Left cardiac atrium (tissue), 4 donors: ENCODE measurements around the gene EGFLAM. TPM values are rescaled to one million over a fixed set of nuclear protein-coding genes. Genes with fewer than 3 reads are reported as not detected.
"Not testable (repeated sequence)": the region's sequence is repeated elsewhere in the genome, so short reads cannot be mapped to it uniquely, and the experiment has no call there.

Source experiments
- ATAC-seq, 2 donors: fragments of 200-7000 bp; cut with Tn5 transposase; one replicate each; pipeline ENCODE4 v1.9.1; 2020; ENCODE audit warnings: mild to moderate bottlenecking in 2 of 2, moderate library complexity in 2 of 2
- DNase-seq: peaks from one replicate; pipeline ENCODE4 v3.0.0-alpha.2; 2020
- intact Hi-C, 2 donors: fragments of 100-400 bp; cut with DNase I; formaldehyde crosslinking; loops; one replicate each; pipeline versions ENCODE4 v1.14.1 to v1.15.1; 2022 to 2023
- total RNA-seq, 2 donors: library from RNA; stranded (reverse); fragmentation: NEBNext Ultra II Directional; extraction: Animal tissue kit (Norgen Biotek cat#: 25700); gene quantifications; one replicate each; pipeline ENCODE4 v1.2.1, GENCODE V29; 2021
- donor health status: DM: no; HTN: yes; CAD: no.
- donor health status: DM: no; HTN: yes; CAD: no; lungs with severe emphysema.
- donor health status: DM: yes; HTN: yes; CAD: no.
- donor health status: Dilated cardiomyopathy.

EGFLAM gene
- total RNA-seq, 2 donors from 2014 or later, result 9.9 to 10.5 TPM

DNA sequence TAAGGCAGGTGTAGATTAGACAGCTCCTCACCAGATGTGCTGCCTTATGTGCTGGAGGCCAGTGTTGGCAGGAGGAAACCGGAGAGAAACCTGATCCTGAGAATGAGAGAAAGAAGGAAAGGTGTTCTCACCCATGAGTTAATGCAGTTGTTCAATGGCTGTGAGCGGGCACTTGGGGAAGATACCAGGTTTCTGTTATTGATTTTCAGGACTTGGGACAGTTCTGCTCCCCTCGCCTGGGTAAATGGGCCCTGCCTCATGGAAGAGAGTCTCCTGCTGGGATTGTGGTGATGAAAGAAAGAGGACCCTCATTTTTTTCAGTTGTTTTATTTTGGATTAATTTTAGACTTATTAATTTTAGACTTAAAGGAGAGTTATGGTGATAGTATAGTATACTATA lies 59.5 kb downstream of the EGFLAM start:
- no peak for ATAC-seq

DNA sequence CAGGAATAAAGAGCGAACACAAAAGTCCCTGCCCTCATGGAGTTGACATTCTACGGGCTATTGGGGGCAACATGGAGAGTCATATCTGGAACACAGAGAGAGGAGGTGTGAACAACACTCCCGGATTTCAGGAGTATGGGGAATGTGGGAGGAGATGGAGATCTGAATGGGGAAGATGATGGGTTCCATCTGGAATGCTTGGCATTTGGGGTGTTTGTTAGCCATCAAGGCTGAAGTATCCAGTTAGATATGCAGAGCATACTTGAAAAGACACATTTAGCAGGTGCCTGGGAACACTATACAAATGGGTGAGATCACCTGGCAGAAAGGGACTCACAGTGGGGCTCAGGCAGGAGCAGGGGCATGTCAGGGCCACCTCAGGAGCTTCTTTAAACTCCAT lies 61.1 kb downstream of the EGFLAM start:
- no peak for DNase-seq
- intact Hi-C loops, result no loop called here
- ATAC-seq, result no peak

More for the DNA sequence above, 59.5 kb downstream of the EGFLAM start:
- DNase-seq, result no peak
- intact Hi-C loops, result no loop called here

DNA sequence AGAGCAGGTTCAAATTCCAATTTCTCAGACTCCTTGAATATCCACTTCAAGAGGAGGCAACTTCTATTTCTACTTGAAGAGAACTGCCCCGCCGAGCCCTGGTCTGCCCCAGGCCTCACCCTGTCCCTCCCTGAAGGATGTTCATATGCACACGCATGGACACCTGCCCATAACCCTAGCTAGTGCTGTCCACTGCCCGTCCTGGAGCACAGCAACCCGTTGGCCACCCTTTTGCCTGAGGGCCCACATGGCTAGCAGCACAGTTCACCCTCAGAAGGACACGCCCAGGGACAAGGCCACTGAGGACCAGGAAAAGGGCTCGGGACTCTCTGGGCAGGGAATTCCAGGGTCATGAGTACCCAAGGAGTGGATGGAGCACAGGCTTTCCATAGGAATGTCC lies 63.6 kb downstream of the EGFLAM start:
- no peak for ATAC-seq
- intact Hi-C loops, result no loop called here
- DNase-seq, result no peak

DNA sequence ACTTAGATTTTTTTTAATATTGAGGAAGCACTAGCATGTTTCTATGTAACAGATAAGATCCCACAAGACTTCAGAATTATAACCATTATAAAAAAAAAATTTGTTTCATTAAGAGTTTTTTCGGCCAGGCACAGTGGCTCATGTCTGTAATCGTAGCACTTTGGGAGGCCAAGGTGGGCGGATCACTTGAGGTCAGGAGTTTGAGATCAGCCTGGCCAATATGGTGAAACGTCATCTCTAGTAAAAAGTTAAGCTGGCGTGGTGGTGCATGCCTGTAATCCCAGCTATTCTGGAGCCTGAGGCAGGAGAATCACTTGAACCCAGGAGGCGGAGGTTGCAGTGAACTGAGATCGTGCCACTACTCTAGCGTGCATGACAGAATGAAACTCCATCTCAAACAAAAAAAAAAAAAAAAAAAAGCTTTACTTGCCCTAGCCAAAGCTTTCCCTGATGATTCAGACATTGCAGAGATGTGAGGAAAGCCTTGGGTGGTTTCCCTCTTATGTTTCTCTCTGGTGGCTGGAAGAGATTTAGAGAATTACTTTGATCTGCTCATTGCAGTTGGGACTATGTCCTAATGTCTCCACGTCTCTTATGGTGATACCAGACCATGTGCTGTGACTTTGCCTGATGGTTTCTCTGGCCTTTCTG lies 65.4 kb downstream of the EGFLAM start:
- ATAC-seq (peak; percentile 41 to 81), DNase-seq (no peak)
- intact Hi-C loops, result no loop called here

DNA sequence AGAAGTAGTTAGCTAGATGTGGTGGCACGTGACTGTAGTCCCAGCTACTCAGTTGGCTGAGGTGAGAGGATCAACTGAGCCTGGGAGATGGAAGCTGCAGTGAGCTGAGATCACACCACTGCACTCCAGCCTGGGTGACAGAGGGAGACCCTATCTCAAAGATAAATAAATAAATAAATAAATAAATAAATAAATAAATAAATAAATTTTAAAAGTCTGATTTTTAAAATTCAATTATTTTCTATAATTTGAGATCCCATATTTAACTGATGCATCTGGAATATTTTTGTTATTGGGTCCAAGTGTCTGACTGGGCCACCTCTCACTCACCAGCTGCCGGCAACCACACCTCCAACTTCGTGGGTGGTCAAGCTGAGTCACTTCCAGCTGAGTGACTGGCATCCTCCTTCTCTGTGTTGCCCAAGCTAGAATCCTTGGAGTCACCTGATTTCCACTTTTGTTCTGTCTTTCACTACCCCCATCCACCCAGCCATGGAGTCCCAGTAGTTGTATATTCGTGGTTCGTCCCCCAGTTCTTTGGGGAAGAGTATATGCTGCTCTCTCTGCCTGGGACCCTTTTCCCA lies 70.9 kb downstream of the EGFLAM start:
- no peak for DNase-seq
- intact Hi-C loops, result no loop called here

DNA sequence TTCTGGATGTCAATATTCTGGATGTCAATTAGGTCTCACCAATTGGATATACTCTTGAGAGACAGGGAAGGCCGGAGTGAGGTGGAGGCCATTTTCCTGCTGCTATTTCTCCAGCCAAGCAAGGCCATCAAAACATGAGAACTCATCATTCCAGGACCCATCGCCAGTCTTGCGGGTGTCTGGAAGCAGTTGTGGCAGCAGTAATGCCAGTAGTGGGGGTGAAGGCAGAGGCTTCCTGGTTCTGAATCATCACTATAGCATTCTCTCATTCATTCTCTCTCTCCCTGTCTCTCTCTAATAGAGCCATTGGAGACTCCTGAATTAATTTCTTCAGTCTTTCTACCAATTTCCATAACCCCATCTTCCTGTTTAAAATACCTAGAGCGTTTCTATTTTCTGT lies 71.8 kb downstream of the EGFLAM start:
- ATAC-seq (no peak), DNase-seq (no peak)
- intact Hi-C loops, result no loop called here

More for the DNA sequence above, 70.9 kb downstream of the EGFLAM start:
- ATAC-seq, result no peak

DNA sequence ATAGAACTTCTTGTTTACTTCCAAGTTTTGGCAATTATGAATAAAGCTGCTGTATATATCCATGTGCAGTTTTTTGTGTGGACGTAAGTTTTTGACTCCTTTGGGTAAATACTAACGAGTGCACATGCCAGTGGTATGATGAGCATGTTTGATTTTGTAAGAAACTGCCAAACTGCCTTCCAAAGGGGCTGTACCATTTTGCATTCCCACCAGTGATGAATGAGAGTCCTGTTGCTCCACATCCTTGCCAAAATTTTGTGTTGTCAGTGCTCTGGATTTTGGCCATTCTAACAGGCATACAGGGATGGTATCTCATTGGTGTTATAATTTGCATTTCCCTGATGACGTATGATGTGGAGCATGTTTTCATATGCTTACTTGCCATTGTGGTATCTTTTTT lies 73.5 kb downstream of the EGFLAM start:
- intact Hi-C loops, result no loop called here
- no peak for DNase-seq
- no peak for ATAC-seq

DNA sequence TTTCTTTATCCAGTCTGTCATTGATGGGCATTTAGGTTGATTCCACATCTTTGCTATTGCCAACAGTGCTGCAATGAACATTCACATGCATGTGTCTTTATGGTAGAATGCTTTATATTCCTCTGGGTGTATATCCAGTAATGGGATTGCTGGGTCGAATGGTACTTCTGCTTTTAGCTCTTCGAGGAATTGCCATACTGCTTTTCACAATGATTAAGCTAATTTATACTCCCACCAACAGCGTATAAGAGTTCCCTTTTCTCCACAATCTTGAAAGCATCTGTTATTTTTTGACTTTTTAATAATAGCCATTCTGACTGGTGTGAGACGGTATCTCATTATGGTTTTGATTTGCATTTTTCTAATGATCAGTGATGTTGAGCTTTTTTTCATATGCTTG lies 74.8 kb downstream of the EGFLAM start:
- intact Hi-C loops, ATAC-seq, DNase-seq: not testable (repeated sequence)

DNA sequence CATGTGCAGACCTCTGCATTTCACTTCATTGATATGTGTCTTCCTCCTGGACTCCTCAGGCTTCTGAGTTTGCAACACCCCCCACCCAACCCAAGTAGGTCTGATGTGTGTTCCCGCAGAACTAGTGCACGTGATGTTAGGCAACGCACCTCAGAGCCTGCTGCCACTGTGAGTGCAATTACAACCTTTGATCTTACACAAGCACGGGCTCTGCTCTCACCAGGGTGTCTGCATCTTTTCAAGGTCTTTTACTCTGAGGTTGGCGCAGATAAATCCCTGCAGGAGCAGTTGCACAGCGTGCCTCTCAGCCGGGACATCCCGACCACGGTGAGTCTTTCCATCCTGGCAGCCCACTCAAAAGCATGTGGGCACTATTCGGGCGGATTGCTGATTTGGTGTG lies 80.1 kb downstream of the EGFLAM start:
- ATAC-seq (no peak), DNase-seq (no peak)
- intact Hi-C loops, result no loop called here

DNA sequence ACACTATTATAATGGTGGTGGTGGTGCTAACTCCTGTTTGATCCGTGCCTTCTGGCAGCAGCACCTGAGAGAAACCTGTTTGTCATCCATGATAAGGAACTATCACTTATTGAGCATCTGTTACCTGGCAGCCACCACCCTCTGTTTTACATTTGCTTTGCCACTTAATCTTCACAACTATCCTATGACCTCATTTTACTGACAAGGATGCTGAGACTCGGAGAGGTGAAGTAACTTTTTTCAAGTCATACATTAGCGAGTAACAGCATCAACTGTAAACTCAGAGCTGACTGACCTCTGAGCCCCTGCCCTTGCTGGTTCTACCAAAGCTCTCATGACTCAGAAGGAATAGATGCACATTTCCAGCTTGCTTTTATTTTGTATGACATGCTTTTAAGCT lies 81.1 kb downstream of the EGFLAM start:
- intact Hi-C loops, result no loop called here
- no peak for ATAC-seq
- no peak for DNase-seq

DNA sequence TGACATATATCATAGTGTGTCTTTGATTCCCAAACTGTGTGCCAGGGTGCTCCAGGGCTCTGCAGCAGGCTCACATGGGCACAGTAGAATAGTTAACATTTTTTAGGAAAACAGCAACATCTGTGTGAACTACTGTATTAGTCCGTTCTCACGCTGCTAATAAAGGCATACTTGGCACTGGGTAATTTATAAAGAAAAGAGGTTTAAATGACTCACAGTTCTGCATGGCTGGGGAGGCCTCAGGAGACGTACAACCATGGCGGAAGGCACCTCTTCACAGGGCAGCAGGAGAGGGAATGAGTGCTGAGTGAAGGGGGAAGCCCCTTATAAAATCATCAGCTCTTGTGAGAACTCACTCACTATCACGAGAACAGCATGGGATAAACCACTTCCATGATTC lies 82.7 kb downstream of the EGFLAM start:
- DNase-seq, result no peak
- intact Hi-C loops, result no loop called here
- no peak for ATAC-seq

DNA sequence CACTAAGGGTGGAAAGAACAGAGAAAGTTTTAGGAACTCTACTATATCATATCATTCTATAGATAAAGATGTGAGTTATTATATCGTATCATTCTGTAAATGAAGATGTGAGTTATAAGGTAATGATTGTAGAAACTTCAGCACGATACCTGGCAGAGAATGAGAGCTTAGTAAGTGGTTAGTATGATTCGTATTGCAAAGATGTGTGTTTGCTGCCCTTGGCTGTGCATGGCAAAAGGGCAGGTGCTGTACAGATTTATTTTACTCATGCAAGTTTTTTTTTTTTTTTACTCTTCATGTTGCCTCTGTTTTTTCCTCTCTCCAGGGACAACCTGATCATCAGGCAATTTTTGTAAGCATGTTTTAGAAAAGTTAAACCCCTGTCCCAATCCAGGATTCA lies 83.3 kb downstream of the EGFLAM start:
- DNase-seq (no peak), ATAC-seq (no peak)
- intact Hi-C loops, result no loop called here

DNA sequence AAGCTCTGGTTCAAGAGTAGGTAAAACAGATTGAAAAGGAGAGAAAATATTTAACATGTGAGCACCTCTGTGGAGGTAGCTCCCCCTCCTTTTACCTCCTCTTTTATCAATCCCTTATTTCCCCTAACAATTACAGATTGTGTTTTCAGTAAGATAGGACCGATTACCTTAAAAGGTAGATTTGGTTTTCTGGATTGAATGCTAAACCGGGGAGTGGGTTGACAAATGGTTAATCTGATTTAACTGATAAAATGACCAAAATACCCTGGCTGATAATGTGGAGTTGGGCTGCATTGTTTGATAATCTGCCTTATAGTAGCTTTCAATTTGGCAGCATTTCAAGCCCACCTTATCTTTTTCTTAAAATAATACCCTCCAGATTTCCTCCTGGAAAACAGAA lies 83.9 kb downstream of the EGFLAM start:
- DNase-seq (no peak), ATAC-seq (no peak)
- intact Hi-C loops, result no loop called here

DNA sequence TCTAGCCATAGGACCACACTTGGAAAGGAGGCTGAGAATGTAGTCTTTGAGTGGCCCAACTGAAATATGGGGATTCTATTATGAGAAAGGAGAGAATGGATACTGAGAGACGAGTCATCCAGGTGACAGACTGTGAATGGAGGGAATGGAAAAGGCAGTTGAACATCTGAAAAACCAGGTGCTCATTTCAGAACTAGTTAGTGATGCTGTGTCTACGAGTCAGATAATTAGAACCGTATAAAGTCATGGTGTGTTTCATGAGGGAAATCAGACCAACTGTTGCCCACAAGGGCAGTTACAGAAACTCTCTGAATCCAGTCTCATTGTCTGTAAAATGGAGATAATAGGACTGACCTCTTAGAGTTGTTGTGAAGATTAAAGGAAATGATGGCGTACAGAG lies 86.5 kb downstream of the EGFLAM start:
- ATAC-seq (no peak), DNase-seq (no peak)
- intact Hi-C loops, result no loop called here

DNA sequence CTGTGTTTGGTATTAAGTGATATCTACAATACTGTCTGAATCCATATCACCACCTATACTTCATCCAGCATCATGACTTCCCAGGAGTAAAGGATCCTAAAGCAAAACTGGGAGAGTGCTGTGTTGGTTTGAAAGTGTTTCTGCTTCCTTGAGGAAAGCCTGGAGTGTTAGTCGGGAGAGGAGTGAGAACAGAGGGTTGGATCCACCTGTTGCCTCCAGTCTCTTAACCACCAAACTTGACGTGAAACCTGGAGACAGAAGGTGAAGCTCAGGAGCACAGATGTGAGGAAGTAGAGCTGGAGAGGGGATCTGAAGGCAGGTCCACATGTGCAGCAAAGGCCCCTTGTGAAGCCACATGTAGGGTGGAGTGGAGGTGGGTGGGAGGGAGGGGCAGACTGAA lies 88.2 kb downstream of the EGFLAM start:
- ATAC-seq (no peak), DNase-seq (no peak)
- intact Hi-C loops, result no loop called here

DNA sequence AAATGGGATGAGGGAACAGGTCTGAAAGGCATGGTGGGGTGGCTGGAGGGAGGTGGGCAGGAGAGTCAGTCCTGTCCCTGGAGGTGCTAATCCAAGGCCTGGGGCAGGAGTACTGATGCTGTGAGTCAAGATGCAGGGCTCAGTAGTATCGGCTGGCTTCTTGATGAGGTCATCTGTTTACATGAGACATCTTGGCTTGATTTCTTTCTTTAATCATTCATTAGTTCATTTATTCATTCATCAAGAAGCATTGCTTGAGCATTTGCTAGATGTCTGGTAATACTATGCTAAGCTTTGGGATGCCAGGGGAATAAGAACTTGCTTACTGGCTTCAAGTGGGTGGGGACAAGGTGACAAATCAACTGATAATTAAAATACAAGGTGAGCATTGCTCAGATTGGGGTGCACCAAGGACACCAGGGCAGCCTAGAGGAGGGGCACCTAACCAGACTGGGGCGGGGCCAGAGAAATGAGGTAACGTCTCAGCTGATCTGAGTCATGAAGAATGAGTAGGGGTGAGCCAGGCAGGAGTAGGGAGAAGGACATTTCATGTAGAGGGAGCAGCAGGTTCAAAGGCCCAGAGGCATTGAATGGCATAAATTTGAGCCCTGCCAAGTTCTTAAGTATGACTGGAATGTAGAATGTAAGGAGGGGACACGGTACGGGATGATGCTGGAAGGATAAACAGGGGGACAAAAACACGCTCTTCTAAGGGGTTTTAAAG lies 88.8 kb downstream of the EGFLAM start:
- DNase-seq, result no peak
- intact Hi-C loops, result no loop called here
- ATAC-seq, result peak in 1 of 2 donors; percentile 53

DNA sequence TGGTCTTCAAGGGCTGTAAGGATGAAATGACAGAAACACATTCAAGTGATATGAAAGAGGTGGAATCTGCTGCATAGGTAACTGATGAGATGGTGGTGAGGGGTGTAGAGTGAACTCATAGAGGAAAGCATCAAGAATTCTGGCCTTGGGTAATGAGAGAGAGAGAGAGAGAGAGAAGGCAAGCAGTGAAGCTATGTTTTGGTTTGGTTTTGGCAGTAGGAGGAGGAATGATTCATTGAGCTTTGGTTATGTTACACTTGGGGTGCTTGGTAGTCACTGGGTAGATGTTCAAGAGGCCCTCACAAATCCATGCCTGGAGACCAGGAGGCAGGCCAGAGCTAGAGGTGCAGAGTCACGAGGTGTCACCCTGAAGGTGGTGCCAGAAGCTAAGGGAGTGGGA lies 89.5 kb downstream of the EGFLAM start:
- ATAC-seq (no peak), DNase-seq (no peak)
- intact Hi-C loops, result no loop called here

DNA sequence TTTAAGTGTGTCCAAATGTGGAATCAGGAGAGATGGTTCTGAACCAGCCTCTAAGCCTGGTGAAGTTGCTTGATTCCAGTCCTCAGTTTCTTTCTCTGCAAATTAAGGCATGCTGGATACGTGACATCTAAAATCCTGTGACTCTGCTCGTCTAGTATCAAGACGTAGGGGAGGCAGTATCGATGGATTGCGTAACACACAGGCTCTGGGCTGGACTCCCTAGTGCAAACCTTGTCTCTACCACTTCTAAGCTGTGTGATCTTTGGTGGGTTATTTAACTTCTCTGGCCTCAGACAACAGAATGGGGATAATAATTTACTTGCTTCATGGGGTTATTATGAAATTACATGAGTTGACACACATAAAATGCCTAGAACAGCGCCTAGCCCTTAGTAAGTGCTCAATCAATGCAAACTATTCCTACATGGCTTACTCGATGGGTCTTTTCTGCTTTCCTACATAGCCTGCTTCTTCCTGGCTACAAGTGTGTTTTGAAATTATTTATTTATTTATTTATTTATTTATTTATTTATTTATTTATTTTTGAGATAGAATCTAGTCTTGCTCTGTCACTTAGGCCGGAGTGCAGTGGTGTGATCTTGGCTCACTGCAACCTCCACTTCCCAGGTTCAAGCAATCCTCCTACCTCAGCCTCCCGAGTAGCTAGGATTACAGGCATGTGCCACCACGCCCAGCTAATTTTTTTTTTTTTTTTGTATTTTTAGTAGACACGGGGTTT lies 102.1 kb downstream of the EGFLAM start:
- intact Hi-C loops, result no loop called here
- ATAC-seq, result no peak
- no peak for DNase-seq

DNA sequence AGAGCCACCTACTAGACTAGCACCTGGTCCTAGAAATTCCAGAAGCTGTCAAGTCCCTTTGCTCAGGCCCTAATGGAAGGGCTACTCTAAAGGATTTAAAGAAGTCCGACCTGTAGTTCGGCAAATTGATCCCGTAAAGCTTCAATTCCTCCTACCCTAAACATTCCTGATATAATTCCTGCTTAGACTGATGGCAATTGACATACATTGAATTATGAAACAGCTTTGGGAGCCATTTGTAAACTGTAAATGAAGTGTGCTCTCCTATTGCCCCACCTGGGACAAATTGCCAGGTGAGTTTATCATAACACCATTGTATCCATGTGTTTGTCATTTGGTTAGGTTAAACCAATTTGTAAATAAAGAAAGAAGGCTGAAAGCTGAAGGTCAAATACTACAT lies 104.4 kb downstream of the EGFLAM start:
- intact Hi-C loops, result no loop called here
- no peak for DNase-seq
- no peak for ATAC-seq

DNA sequence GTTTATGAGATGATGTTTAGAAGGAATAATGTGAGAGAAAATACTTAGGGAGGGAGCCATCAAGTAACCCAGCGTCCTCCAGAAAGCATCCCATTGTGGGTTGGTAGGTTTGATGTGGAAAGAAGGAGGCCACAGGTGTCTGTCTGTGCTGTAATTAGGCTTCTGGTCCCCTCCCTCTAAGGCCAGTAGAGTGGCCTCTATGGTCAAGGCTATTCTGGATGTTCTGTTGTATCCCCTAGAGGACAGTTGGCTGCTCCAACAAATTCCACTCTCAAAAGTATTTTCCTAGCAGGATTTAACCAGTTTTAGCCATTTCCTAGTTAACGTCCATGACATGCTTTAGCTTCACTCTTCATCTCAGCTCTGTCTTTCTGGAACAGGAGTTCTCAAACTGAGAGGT lies 106.5 kb downstream of the EGFLAM start:
- ATAC-seq (no peak), DNase-seq (no peak)
- intact Hi-C loops, result no loop called here
